ENCODE measurements around the gene HIPK3.

The HIPK3 gene

GRCh38 chr11:33292311-33292710 is 35.1 kb downstream of the HIPK3 start (continued):
- no peak for TF ChIP-seq TSHZ1 (tag by site-specific recombination; IDR thresholded peaks at IDR 0.05; ENCODE audit: borderline replicate concordance)
- no peak for TF ChIP-seq ZBTB26 (tag by site-specific recombination; optimal IDR thresholded peaks at IDR 0.05)
- no peak for TF ChIP-seq ZNF394 (tag by site-specific recombination; IDR thresholded peaks at IDR 0.05; ENCODE audit: borderline replicate concordance)
- no peak for TF ChIP-seq ZNF155 (tag by site-specific recombination; IDR thresholded peaks at IDR 0.05)
- TF ChIP-seq ZNF114 (tag by site-specific recombination; IDR thresholded peaks at IDR 0.05), result no peak

GRCh38 chr11:33294224-33294623 is 37.0 kb downstream of the HIPK3 start:
- Histone ChIP-seq H3K36me3 (ENCODE audit: control insufficient read depth in 2 of 2, insufficient read depth in 1 of 2, low read length in 2 of 2) (no peaks in the 10 kb centered on the region), H3K27ac (ENCODE audit: extremely low read depth, low read depth, low read length) (no peak overlapping the region), H3K9me3 (ENCODE audit: control insufficient read depth, insufficient read depth, low read depth, low read length) (no peaks in the 10 kb centered on the region), H3K4me1 (ENCODE audit: control insufficient read depth, insufficient read depth, low read length) (no peaks in the 10 kb centered on the region; the same call in 1 of the 2 replicates), H3K4me3 (ENCODE audit: low read depth, low read length) (no peak overlapping the region)
- TF ChIP-seq ZNF391 (tag by site-specific recombination; IDR thresholded peaks at IDR 0.05; ENCODE audit: borderline replicate concordance, low read depth) (no peak), ZNF362 (tag by site-specific recombination; IDR thresholded peaks at IDR 0.05) (no peak), PRDM1 (tag by site-specific recombination; IDR thresholded peaks at IDR 0.05) (no peak), WT1 (tag by site-specific recombination; IDR thresholded peaks at IDR 0.05) (no peak), ZNF324 (tag by site-specific recombination; IDR thresholded peaks at IDR 0.05) (no peak), ZNF510 (tag by site-specific recombination; IDR thresholded peaks at IDR 0.05; ENCODE audit: insufficient replicate concordance) (no peak), ZNF571 (tag by site-specific recombination; IDR thresholded peaks at IDR 0.05) (no peak), ZNF146 (tag by site-specific recombination; IDR thresholded peaks at IDR 0.05) (no peak), EGR2 (tag by site-specific recombination; IDR thresholded peaks at IDR 0.05; ENCODE audit: low read depth) (peak; percentile 66; the same call in 1 of the 2 replicates), ZFHX2 (tag by site-specific recombination; conservative IDR thresholded peaks at IDR 0.05) (peak; percentile 67), ZBTB49 (tag by site-specific recombination; IDR thresholded peaks at IDR 0.05; ENCODE audit: low read depth) (no peak), ZNF202 (tag by site-specific recombination; IDR thresholded peaks at IDR 0.05; ENCODE audit: borderline replicate concordance) (no peak), REPIN1 (tag by site-specific recombination; IDR thresholded peaks at IDR 0.05; ENCODE audit: low read depth) (no peak)
- CTCF ChIA-PET, result no interaction called here
- POLR2A ChIA-PET, result no interaction called here
